ENCODE data around the gene AIFM1. TPM values are rescaled to one million over a fixed set of nuclear protein-coding genes. Genes with fewer than 3 reads are reported as not detected.
"Not testable (repeated sequence)": the region's sequence is repeated elsewhere in the genome, so short reads cannot be mapped to it uniquely, and the experiment has no call there.

The AIFM1 gene
- total RNA-seq, 1 donor from 2014 or later = 35.4 TPM

DNA sequence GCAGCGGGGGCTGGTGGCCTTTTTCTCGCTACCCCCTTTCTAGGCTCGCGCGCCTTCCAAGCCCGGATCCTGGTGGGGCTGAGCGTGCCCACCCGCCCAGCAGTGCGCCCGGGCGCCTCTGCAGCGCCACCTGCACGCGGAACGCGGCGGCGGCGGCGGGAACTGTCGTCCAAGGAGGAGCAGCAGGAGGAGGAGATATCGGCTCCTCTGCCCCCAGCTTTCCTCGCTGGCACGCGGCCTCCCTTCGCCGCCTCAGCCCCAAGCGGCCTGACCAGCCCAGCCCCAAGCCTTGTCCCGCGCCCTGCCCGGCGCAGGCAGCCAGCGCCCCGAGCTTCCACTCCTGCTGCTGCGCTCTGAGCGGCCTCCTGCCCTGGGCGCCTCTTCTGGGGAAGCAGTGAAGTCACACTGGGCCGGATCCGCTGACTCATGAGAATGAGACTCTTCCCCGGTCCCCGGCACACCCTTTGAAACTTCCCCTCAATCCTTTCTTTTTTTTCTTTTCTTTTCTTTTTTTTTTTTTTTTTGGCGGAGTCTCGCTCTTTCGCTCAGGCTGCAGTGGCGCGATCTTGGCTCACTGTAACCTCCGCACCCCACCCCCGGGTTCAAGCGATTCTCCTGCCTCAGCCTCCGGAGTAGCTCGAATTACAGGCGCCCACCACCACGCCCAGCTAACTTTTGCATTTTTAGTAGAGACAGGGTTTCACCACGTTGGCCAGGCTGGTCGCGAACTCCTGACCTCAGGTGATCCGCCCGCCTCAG, 44.7 kb downstream of the AIFM1 start:
- no peak for DNase-seq (ENCODE audit: low spot score)

GRCh38 chrX:130120321-130120731, 45.3 kb downstream of the AIFM1 start:
- no peak for DNase-seq (ENCODE audit: low spot score)

GRCh38 chrX:130119312-130119898, 46.2 kb downstream of the AIFM1 start:
- DNase-seq (ENCODE audit: low spot score) = no peak

GRCh38 chrX:130118441-130119311, 47.0 kb downstream of the AIFM1 start:
- no peak for DNase-seq (ENCODE audit: low spot score)

- no peak for DNase-seq (ENCODE audit: low spot score)
These were observed 48.5 kb downstream of the AIFM1 start for GRCh38 chrX:130117166-130117565.

- not testable (repeated sequence) for DNase-seq (ENCODE audit: low spot score)
These were observed 50.3 kb downstream of the AIFM1 start for GRCh38 chrX:130115119-130115885.

DNA sequence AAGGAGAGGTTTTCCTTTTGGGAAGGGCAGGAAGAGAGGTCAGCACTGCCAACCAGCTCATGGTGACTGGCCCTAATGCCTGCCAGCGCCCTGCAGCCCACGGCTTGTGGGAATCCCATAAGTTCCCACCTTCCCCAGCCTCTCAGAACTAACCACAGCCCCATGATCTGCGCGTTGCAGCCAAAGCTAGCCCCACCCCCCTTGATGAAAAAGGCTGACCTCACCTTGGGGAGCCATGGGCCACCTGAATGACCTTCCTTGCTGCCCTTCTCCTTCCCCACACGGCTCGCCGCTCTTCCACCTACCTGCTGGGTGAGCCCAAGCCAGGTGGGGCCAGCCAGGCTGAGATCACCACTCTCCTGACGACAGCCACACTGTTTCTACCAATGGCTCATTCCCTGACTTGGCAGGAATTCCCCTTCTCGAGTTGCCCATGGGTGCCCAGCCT, 51.5 kb downstream of the AIFM1 start:
- no peak for DNase-seq (ENCODE audit: low spot score)

GRCh38 chrX:130111220-130112154, 54.2 kb downstream of the AIFM1 start:
- DNase-seq (ENCODE audit: low spot score) = no peak

DNA sequence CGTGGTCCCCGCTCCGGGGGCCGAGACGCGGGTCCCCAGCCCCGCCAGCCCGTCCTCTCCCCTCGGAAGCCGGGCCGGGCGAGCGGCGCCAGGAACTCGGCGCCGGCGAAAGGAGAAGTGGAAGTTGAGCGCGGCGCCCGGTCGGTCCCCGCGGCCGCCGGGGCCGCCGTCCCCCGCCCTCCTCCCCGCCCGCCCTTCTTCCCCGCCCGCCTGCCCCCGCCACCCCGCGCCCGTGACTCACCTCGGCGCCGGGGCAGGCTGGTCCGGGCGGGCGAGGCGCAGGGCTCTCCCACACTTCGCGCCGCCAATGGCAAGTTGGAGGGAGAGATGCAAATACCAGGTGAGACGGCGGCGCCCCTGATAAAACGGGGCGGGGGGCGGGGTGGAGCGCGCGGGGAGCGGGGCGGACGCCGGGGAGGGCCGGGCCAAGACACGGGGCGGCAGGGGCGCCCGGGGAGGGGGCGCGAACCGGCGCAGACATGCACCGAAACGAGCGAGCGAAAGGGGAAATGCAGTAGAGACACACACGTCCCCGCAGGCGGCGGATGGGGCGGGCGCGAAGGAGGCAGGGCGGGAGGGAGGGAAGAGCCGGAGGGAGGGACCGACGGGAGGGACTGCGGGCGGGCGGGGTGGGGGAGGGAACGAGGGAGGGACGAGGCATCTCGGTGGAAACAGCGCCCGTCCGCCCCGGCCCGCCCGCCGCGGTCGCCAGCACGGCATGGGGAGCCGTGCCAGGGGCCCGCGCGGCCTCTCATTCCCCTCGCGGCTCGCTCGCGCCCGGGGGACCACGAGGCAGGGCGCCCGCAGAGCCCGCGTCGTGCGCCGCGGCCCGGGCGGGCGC, 55.0 kb downstream of the AIFM1 start, which contains the start of gene ELF4:
TSS of gene ELF4 (minus strand) at position 119 of the 841 bp plus-strand sequence. CDS start 29,167 bp downstream, outside the sequence.
- DNase-seq (ENCODE audit: low spot score) = no peak

DNA sequence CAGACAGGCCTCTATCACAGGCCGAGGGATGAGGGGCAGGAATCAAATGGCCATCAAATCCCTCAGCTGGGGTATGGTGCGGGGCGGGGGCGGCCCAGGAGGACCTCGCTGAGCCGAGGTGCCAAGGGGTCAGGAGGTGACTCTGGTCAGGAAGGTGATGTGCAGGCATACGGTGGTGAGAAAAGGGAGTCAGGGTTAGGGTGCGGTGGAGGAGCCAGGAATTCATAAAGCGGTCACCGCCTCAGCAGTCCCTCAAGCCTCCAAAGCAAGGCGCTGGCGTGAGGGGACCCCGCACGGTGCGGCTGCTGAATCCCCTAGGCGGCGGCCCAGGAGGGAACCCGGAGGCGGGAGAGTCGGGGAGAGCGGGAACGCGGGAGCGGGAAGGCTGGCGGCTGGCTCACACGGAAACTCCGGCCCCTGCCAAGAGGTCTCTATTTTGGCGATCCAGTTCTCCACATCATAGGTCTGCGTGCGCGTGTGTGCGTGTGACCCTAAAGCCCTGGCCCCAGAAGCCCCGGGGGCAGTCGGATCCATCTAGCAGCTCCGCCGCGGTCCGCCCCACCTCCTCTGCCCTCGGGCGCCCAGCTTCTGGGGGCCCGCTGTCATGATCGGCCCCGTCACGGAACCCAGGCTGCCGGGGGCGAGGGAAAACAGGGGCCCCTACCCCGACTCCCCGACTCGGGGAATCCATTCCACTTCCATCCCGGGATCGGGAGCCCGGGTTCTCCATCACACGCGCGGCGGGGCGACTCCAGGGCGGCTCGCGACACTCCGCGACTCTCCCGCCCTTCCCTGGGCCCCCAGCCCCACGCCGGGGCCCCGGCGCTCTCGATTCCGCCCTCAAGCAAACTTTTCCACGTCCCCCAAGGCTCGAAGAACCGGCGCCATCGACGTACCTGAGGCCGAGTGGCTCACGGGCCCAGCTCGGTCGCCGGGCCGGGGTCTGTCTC, 55.9 kb downstream of the AIFM1 start:
- no peak for DNase-seq (ENCODE audit: low spot score)

- DNase-seq (ENCODE audit: low spot score) = no peak
These were observed 56.8 kb downstream of the AIFM1 start for GRCh38 chrX:130108647-130109428.

GRCh38 chrX:130106071-130106470, 59.6 kb downstream of the AIFM1 start:
- no peak for DNase-seq (ENCODE audit: low spot score)

DNA sequence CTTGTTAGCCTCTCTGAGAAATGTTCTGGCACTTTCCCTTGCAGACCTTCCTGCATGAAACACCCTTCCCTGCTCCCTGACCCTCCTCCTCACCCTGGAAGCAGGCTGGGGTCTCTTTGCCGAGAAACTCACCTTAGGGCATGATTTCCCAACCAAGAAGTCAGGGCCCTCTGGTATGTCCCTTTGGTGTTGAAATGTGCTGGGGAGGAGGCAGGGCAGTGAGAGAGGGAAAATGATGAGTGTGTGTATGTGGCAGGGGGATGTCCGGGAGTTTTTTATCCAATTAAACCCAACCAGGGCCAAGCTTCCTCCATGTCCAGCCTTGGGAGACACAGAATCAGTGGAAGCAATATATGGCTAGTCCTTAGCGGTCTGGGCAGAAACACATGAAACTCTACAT, 60.4 kb downstream of the AIFM1 start:
- DNase-seq (ENCODE audit: low spot score) = no peak

DNA sequence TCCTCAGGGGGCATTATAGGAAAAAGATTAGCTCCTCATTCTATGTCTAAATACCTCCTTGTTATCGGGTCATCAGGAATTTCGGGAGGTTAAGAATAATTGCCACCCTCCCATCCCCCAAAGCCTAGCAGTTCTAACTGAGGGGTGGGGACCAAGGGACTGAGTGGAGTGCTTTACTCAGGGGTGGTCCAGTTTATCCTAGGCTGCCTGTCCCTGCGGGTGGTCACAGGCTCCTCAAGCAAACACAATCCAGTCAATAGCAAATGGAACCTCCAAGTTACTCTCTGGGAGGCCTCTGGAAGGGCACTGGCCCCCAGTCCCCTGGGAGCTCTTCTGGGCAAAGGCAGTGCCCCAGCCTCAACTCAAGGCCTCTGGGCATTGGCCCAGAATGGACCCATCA, 62.0 kb downstream of the AIFM1 start:
- no peak for DNase-seq (ENCODE audit: low spot score)

GRCh38 chrX:130100180-130100579, 65.5 kb downstream of the AIFM1 start:
- DNase-seq (ENCODE audit: low spot score) = no peak

GRCh38 chrX:130098210-130098552, 67.5 kb downstream of the AIFM1 start:
- no peak for DNase-seq (ENCODE audit: low spot score)

Measured in mesenteric fat pad (tissue), 1 donor.